NCI-H1694 treated with DMSO at 0.1 percent for 48 hours (cell line): Measurements from ENCODE around the gene PIGM.
"Not testable (repeated sequence)": the region's sequence is repeated elsewhere in the genome, so short reads cannot be mapped to it uniquely, and the experiment has no call there.

Experiments used
- DNase-seq: peaks from one replicate; lab custom pipeline; 2025; lab: John Stamatoyannopoulos, UW

Gene PIGM

GRCh38 chr1:160061369-160062229 is 29.8 kb upstream of the PIGM start:
- no peak for DNase-seq

GRCh38 chr1:160058087-160058486 is 26.3 kb upstream of the PIGM start:
- no peak for DNase-seq

GRCh38 chr1:160056648-160057169 is 24.9 kb upstream of the PIGM start:
- no peak for DNase-seq

GRCh38 chr1:160053548-160054365 is 22.0 kb upstream of the PIGM start:
- DNase-seq: no peak

GRCh38 chr1:160052936-160053335 is 21.1 kb upstream of the PIGM start:
- no peak for DNase-seq

DNA sequence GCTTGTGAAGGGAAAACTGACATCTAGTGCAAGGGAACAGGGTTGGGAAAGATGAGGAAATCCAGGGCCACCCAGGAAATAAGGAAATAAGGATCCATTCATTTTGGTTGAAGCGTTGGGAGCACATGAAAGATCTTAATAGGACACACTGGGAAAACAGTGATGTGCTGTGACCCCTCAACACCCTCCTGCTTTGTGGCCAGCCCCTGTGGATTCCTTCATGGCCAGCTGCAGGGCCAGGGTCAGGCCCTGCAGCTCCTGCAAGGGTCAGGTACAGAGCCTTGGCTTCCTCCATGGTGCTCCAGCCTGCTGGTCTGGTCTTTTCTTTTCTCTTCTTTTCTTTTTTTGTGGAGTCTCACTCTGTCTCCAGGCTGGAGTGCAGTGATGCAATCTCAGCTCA is 18.8 kb upstream of the PIGM start:
- DNase-seq: no peak

- not testable (repeated sequence) for DNase-seq
Measured at GRCh38 chr1:160050182-160050581, 18.4 kb upstream of the PIGM start.

- no peak for DNase-seq
Measured at GRCh38 chr1:160049101-160049500, 17.3 kb upstream of the PIGM start.

- DNase-seq: no peak
Measured at GRCh38 chr1:160048335-160048734, 16.5 kb upstream of the PIGM start.

DNA sequence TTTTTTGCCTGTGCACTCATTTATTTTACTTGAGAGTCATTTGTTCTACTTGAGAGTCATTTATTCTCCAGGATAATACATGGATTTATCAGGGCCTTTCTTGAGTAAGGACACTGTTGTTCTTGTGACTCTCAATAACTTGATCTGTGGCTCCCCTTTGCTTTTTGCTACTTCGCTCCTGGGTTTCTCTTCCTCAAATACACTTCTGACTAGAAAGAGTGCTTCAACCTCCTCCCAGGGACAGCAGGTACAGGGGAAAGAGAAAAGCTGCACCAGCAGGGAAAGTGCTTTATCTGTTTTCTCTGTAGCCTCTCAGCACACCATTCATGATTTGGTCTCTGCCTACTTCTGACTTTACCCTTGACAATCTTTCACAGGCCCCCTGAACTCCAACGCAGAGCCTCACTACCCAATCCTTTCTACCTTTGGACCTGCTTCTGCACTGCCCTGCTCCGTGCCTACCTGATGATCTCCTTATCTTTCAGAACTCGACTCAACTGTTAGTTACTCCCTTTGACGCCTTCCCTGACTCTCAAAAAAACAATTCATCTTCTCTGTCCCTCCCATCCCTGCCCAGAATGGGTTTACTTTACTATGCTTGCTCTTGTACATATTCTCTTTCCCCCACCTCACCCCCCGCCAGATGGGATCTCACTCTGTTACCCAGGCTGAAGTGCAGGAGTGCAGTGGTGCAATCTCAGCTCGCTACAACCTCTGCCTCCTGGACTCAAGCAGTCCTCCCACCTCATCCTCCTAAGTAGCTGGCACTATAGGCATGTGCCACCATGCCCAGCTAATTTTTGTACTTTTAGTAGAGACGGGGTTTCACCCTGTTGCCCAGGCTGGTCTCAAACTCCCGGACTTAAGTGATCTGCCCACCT is 15.6 kb upstream of the PIGM start:
- DNase-seq: no peak

GRCh38 chr1:160046494-160047110 is 14.8 kb upstream of the PIGM start:
- peak; percentile 28 for DNase-seq

- DNase-seq: no peak
Measured at GRCh38 chr1:160045653-160046052, 13.9 kb upstream of the PIGM start.

DNA sequence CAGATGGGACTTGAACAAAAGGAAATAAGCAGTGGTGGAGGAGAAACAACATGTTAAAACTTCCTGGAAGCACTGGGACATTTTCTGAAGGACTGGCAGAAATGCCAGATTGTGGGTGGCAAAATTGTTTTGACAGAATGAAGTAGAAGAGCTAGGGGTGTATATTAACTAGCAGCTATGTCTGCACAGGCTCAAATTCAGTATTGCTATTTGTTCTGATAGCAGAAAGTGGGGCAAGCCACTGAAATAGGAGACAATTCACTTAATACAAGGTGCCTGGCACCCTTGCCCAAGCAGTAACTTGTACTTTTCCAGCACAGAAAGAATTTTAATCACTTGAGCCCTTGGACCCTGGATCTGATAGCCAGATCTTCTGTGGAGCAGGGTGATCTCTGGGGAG is 11.8 kb upstream of the PIGM start:
- no peak for DNase-seq

DNA sequence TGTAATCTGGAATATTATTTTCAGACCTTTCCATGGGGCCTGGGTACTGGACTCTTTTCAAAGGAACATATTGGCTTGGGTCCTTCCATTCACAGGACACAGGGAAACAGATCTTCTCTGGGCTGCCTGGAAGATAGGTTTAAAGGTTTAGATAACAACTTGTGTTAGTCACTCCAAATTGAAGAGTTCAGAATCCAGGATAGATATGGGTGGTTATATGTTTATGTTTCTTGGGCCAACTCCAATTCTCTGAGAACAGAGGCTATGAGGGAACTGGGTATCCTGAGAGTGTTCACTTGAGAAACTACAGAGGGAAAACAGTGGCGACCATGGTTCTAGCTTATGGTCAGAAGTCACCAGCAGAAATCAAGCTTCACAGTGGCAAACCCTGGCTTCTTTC is 8.7 kb upstream of the PIGM start:
- no peak for DNase-seq

- DNase-seq: no peak
Measured at GRCh38 chr1:160032165-160032820, 503 bp upstream of the PIGM start.

- DNase-seq: no peak
Measured at GRCh38 chr1:160030657-160031364, 979 bp downstream of the PIGM start.

DNA sequence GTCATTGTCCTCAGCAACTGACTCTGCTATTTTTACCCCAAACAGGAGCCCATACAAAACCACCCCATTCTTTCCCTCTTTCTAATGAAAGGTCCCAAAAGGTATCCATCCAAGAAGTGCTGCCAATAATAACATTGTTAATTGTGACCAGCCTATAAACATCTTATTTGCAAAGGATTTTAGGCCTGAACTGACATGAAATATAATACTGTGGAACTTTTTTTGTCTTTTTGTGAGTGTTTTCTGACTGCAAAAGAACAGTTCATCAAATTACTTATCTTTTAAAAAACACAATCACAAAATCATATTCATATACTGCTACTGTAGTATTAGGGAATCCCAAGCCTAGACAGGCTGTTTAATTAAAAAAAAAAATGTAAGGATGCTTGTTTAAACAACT is 3.4 kb downstream of the PIGM start:
- DNase-seq: no peak

DNA sequence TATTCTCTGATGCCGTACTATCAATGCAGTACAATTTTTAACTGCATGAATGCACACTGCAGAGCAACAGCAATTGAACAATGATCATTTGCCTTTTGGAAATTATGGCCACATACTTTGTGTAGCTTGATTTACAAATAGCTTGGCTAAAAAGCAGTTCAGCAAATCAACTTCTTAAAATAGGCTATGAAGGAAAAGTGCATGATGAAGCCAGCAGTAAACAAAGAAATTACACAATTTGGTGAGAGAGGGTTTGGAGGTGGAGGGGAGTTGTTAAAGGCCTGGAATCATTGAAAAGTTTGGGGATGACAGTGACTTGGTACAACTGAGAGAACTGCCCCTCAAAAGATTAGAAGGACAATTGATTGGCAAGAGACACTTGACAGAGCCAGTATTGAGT is 6.5 kb downstream of the PIGM start:
- no peak for DNase-seq

GRCh38 chr1:160024195-160024905 is 7.4 kb downstream of the PIGM start:
- no peak for DNase-seq
